ENCODE data around the gene CFHR2. TPM values are rescaled to one million over a fixed set of nuclear protein-coding genes. Genes with fewer than 3 reads are reported as not detected.

CFHR2 gene
- total RNA-seq = not detected in 2 replicates

DNA sequence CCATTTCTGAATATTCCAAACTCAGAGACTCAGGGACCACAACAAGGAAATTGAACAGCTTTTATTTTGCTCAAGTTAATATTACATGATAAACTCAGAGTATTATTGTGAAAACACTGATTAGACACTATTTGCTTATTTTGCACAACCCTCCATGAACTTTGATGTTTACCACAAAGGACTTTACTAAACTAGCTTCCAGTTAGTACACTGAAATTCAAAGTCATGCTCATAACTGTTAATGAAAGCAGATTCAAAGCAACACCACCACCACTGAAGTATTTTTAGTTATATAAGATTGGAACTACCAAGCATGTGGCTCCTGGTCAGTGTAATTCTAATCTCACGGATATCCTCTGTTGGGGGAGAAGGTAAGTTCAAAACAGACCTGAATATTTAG, at the start of gene CFHR2:
Gene CFHR2 (plus strand): TSS at position 171 of the 400 bp plus-strand sequence. CDS start 143 bp downstream, at position 314.

DNA sequence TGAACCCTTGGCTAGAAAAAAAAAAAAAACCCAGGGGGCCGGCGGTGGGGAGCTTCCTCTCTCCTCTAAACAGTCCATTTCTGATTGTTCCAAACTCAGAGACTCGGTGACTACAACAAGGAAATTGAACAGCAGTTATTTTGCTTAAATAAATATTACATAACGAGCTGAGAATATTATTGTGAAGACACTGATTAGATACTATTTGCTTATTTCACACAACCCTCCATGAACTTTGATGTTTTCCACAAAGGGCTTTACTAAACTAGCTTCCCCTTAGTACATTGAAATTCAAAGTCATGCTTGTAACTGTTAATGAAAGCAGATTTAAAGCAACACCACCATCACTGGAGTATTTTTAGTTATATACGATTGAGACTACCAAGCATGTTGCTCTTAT, 33.7 kb downstream of the CFHR2 start, which contains the start of gene CFHR5:
Gene CFHR5 (plus strand): TSS at position 279 of the 400 bp plus-strand sequence. CDS start 109 bp downstream, at position 388.

Other genes starting within 250 kb of the CFHR2 start
- not detected in 2 replicates for gene CFHR3, start 168.9 kb upstream of the CFHR2 start, total RNA-seq
- gene CFHR1, start 124.0 kb upstream of the CFHR2 start, total RNA-seq = 1.8 TPM in 1 of 2 replicates, not detected in the other
- under 0.01 TPM in 1 of 2 replicates, not detected in the other for gene CFHR4, start 55.7 kb upstream of the CFHR2 start, total RNA-seq
- not detected in 2 replicates for gene CFHR5, start 33.8 kb downstream of the CFHR2 start, total RNA-seq
- not detected in 2 replicates for gene F13B, start 123.5 kb downstream of the CFHR2 start, total RNA-seq
- 6.1 and 7.6 TPM in 2 replicates for gene ASPM, start 202.9 kb downstream of the CFHR2 start, total RNA-seq